H9 (cell line): ENCODE data around the gene SCYL3. TPM values are rescaled to one million over a fixed set of nuclear protein-coding genes. Genes with fewer than 3 reads are reported as not detected.

ENCODE experiments used
- DNase-seq: peaks from one replicate; pipeline ENCODE4 v3.0.0-alpha.2; 2017
- H2AFZ ChIP-seq: one replicate; pipeline ENCODE4 v1.6.1; 2013; ENCODE audit warnings: mild to moderate bottlenecking, low read length, control low read depth, moderate library complexity
- H2AK5ac ChIP-seq: 2 replicates; pipeline ENCODE4 v1.6.1; 2013; ENCODE audit warnings: low read length, control low read depth, mixed read lengths; ENCODE audit not compliant: insufficient read length
- H2BK120ac ChIP-seq: one replicate; pipeline ENCODE4 v1.6.1; 2013; ENCODE audit warnings: low read depth, mild to moderate bottlenecking, low read length, control low read depth, inconsistent platforms; ENCODE audit not compliant: poor library complexity, severe bottlenecking
- H2BK12ac ChIP-seq: 2 replicates; pipeline ENCODE4 v1.6.1; 2013; ENCODE audit warnings: low read length, control low read depth, mixed read lengths, low read depth; ENCODE audit not compliant: insufficient read length
- H2BK15ac ChIP-seq: 2 replicates; pipeline ENCODE4 v1.6.1; 2013; ENCODE audit warnings: low read depth, low read length, control low read depth
- H2BK20ac ChIP-seq: one replicate; pipeline ENCODE4 v1.6.1; 2013; ENCODE audit warnings: low read depth, mild to moderate bottlenecking, low read length, control low read depth, inconsistent platforms; ENCODE audit not compliant: poor library complexity, severe bottlenecking
- H2BK5ac ChIP-seq: 2 replicates; pipeline ENCODE4 v1.6.1; 2013; ENCODE audit warnings: low read length, control low read depth, mixed read lengths; ENCODE audit not compliant: insufficient read length
- H3K14ac ChIP-seq: 2 replicates; pipeline ENCODE4 v1.6.1; 2013; ENCODE audit warnings: low read length, control low read depth; ENCODE audit not compliant: insufficient read depth
- H3K18ac ChIP-seq: 2 replicates; pipeline ENCODE4 v1.6.1; 2013; ENCODE audit warnings: low read depth, mild to moderate bottlenecking, mixed read lengths, low read length, control low read depth; ENCODE audit not compliant: insufficient read length
- H3K23ac ChIP-seq: 2 replicates; pipeline ENCODE4 v1.6.1; 2013; ENCODE audit warnings: low read length, control low read depth, mixed read lengths, low read depth; ENCODE audit not compliant: insufficient read length
- H3K23me2 ChIP-seq: 2 replicates; pipeline ENCODE4 v1.6.1; 2013; ENCODE audit warnings: low read depth, mild to moderate bottlenecking, mixed read lengths, low read length, control low read depth; ENCODE audit not compliant: insufficient read length, poor library complexity, severe bottlenecking
- H3K27ac ChIP-seq: 2 replicates; pipeline ENCODE4 v1.5.1; 2013; ENCODE audit warnings: low read length, control low read depth, mixed read lengths, low read depth; ENCODE audit not compliant: insufficient read length
- H3K27me3 ChIP-seq: 2 replicates; pipeline ENCODE4 v1.6.1; 2013; ENCODE audit warnings: low read length, control low read depth, inconsistent platforms; ENCODE audit not compliant: insufficient read depth
- H3K4ac ChIP-seq: 2 replicates; pipeline ENCODE4 v1.6.1; 2013; ENCODE audit warnings: low read depth, mild to moderate bottlenecking, control low read depth, inconsistent platforms, low read length, moderate library complexity
- H3K4me1 ChIP-seq: 2 replicates; pipeline ENCODE4 v1.6.1; 2013; ENCODE audit warnings: low read length, control low read depth, inconsistent platforms; ENCODE audit not compliant: insufficient read depth
- H3K4me2 ChIP-seq: 2 replicates; pipeline ENCODE4 v1.6.1; 2013; ENCODE audit warnings: low read length, control low read depth, mixed read lengths; ENCODE audit not compliant: insufficient read length, insufficient read depth
- H3K56ac ChIP-seq: 2 replicates; pipeline ENCODE4 v1.6.1; 2013; ENCODE audit warnings: low read depth, mild to moderate bottlenecking, mixed read lengths, low read length, control low read depth; ENCODE audit not compliant: insufficient read length
- H3K79me1 ChIP-seq: 2 replicates; pipeline ENCODE4 v1.6.1; 2013; ENCODE audit warnings: low read depth, mild to moderate bottlenecking, moderate library complexity, low read length, control low read depth, inconsistent platforms; ENCODE audit not compliant: insufficient read depth, poor library complexity, severe bottlenecking
- H3K79me2 ChIP-seq: 2 replicates; pipeline ENCODE4 v1.6.1; 2013; ENCODE audit warnings: low read length, control low read depth, inconsistent platforms; ENCODE audit not compliant: insufficient read depth
- H3K9ac ChIP-seq: 2 replicates; pipeline ENCODE4 v1.6.1; 2013; ENCODE audit warnings: low read length, control low read depth, mixed read lengths; ENCODE audit not compliant: insufficient read length; ENCODE audit errors: extremely low read depth
- H3K9me3 ChIP-seq: one replicate; pipeline ENCODE4 v1.6.1; 2013; ENCODE audit warnings: low read depth, low read length, inconsistent platforms; ENCODE audit not compliant: control insufficient read depth
- H3T11ph ChIP-seq: one replicate; pipeline ENCODE4 v1.6.1; 2013; ENCODE audit warnings: mild to moderate bottlenecking, low read length, control low read depth, inconsistent platforms
- H4K20me1 ChIP-seq: one replicate; pipeline ENCODE4 v1.6.1; 2013; ENCODE audit not compliant: control insufficient read depth, insufficient read length, insufficient read depth
- H4K5ac ChIP-seq: 2 replicates; pipeline ENCODE4 v1.6.1; 2013; ENCODE audit warnings: low read depth, mild to moderate bottlenecking, mixed read lengths, low read length, control low read depth; ENCODE audit not compliant: insufficient read length
- H4K8ac ChIP-seq: replicated peaks from 2 replicates; pipeline ENCODE4 v1.6.1; 2013; ENCODE audit warnings: low read length, control low read depth, mixed read lengths, low read depth; ENCODE audit not compliant: insufficient read length
- H4K91ac ChIP-seq: 2 replicates; pipeline ENCODE4 v1.6.1; 2013; ENCODE audit warnings: low read depth, mild to moderate bottlenecking, moderate library complexity, mixed read lengths, low read length, control low read depth; ENCODE audit not compliant: insufficient read length
- H3K27ac Mint-ChIP-seq, 3 experiments: 2 replicates in 2 of 3; 3 replicates in 1 of 3; pipeline ENCODE4 v1.8.0; 2020 to 2021; ENCODE audit warnings: mixed read lengths in 3 of 3, mild to moderate bottlenecking in 1 of 3, moderate library complexity in 1 of 3
- H3K27me3 Mint-ChIP-seq: 2 replicates; pipeline ENCODE4 v1.8.0; 2021; ENCODE audit warnings: low read depth, mild to moderate bottlenecking, moderate library complexity, mixed read lengths
- H3K36me3 Mint-ChIP-seq, 3 experiments: 2 replicates in 2 of 3; 3 replicates in 1 of 3; pipeline ENCODE4 v1.8.0; 2020 to 2021; ENCODE audit warnings: low read depth in 3 of 3, mixed read lengths in 3 of 3; ENCODE audit not compliant: insufficient read depth in 1 of 3
- H3K4me1 Mint-ChIP-seq, 2 experiments: 2 replicates each; pipeline ENCODE4 v1.8.0; 2020; ENCODE audit warnings: mixed read lengths in 2 of 2
- H3K4me3 Mint-ChIP-seq, 2 experiments: 2 replicates in 1 of 2; 3 replicates in 1 of 2; pipeline ENCODE4 v1.8.0; 2020 to 2021; ENCODE audit warnings: mild to moderate bottlenecking in 2 of 2, mixed read lengths in 2 of 2, moderate library complexity in 1 of 2
- H3K9me3 Mint-ChIP-seq, 2 experiments: 2 replicates in 1 of 2; 3 replicates in 1 of 2; pipeline ENCODE4 v1.8.0; 2020; ENCODE audit warnings: mild to moderate bottlenecking in 2 of 2, mixed read lengths in 2 of 2, moderate library complexity in 1 of 2
- CTCF ChIP-seq: fragments of 200-600 bp; sonication (generic); conservative IDR thresholded peaks from 3 replicates; pipeline ENCODE4 v1.8.0; 2021; ENCODE audit warnings: antibody characterized with exemption, mild to moderate bottlenecking
- WGBS: extraction: QIAGEN DNeasy Blood & Tissue Kit; methylation state at CpG from one replicate; pipeline ENCODE4 v1.1.7; 2013; ENCODE audit warnings: missing lambda C conversion rate, low lambda C conversion rate, mixed read lengths; ENCODE audit not compliant: insufficient read length; ENCODE audit errors: extremely low coverage; 5-methylcytosine and 5-hydroxymethylcytosine counted together
- total RNA-seq: library from RNA; stranded (reverse); gene quantifications from 2 replicates; pipeline ENCODE4 v1.2.1, GENCODE V29; 2021

The SCYL3 gene
- total RNA-seq, 1 experiment from 2014 or later, result 3.9 TPM

- Histone ChIP-seq H2BK12ac (no peak overlapping the region), H4K5ac (no peak overlapping the region), H2AK5ac (no peak overlapping the region), H3K27me3 (no peaks in the 10 kb centered on the region), H4K8ac (no peak overlapping the region), H2BK120ac (no peak overlapping the region), H3K56ac (no peak overlapping the region), H3K4ac (no peak overlapping the region), H2BK5ac (no peak overlapping the region), H3K14ac (no peak overlapping the region), H3K9ac (no peak overlapping the region), H4K20me1 (no peaks in the 10 kb centered on the region), H3K23ac (no peak overlapping the region), H3K4me2 (no peak overlapping the region), H3K79me1 (no peaks in the 10 kb centered on the region), H4K91ac (no peak overlapping the region), H3K4me1 (no peaks in the 10 kb centered on the region), H3K23me2 (no peaks in the 10 kb centered on the region), H2BK15ac (no peak overlapping the region), H3K27ac (no peak overlapping the region), H2BK20ac (no peak overlapping the region), H3K9me3 (no peaks in the 10 kb centered on the region), H3K79me2 (no peaks in the 10 kb centered on the region), H2AFZ (no peak overlapping the region), H3K18ac (no peak overlapping the region), H3T11ph (no peak overlapping the region)
- H3K36me3 Mint-ChIP-seq, result peaks cover 19 to 48% (median 31%) of the 10 kb centered on the region in 3 experiments
- H3K9me3 Mint-ChIP-seq, result no peaks in the 10 kb centered on the region
- H3K27me3 Mint-ChIP-seq, result no peaks in the 10 kb centered on the region
- peak; percentile 71 for TF ChIP-seq CTCF
- DNase-seq, result no peak
- WGBS, result no CpG with 5 or more reads among the region's 4 CpGs
- no peaks in the 10 kb centered on the region for H3K4me1 Mint-ChIP-seq
- H3K27ac Mint-ChIP-seq, result 0 out of 7 replicates have a peak overlapping the region, but pooled peaks of 1 of the 3 experiments have one; percentile 46
- H3K4me3 Mint-ChIP-seq, result no peak overlapping the region
These were observed 84.2 kb downstream of the SCYL3 start for GRCh38 chr1:169809370-169810095.
